ENCODE data around the gene TOP3B. TPM values are rescaled to one million over a fixed set of nuclear protein-coding genes. Genes with fewer than 3 reads are reported as not detected.

TOP3B gene
- total RNA-seq, 3 donors from 2014 or later = 30.4 to 40.0 (median 38.3) TPM

DNA sequence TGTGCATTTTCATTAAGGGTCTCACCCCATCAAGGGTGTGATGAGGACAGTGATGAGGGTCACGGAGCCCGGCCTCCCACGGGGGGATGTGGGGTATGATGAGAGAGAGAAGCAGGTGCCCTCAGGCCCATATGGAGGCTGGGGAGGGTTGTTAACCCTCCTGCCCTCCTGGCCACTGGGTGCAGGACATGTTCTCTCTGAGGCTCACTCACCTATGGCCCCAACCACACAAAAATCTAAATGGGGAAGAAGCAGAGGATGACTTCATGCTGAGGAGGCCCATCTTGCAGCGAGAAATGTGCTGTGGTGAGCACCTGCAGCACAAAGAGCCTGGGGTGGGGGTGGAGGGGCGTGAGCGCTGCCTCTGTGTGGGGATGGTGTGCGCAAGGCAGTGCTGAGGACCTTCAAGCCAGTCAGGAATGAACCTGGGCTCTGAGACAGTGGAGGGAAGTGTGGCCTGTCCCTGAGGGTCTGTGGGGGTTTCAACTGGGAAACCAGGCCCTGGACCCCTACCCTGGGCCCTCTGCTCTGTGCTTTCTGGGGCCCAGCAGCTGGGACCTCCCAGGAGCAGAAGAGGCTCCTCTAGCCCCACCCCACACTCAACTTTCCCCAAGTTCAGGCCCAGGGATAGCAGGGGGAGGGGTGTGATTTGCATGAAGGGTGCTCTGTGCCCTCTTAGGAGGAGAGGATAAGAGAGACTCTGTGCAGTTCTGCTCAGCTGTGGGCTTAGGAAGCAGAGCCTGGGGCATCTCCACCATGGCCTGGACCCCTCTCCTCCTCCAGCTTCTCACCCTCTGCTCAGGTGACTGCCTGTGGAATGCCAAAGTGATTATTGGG lies 43.0 kb upstream of the TOP3B start:
- Histone ChIP-seq H3K36me3 (ENCODE audit: low read depth) (no peaks in the 10 kb centered on the region), H3K9me3 (no peaks in the 10 kb centered on the region), H3K4me1 (ENCODE audit: low read depth) (no peaks in the 10 kb centered on the region), H3K4me3 (no peak overlapping the region)
- DNase-seq (no peak), ATAC-seq (peak; percentile 39)
- TF ChIP-seq, protein P1, sequence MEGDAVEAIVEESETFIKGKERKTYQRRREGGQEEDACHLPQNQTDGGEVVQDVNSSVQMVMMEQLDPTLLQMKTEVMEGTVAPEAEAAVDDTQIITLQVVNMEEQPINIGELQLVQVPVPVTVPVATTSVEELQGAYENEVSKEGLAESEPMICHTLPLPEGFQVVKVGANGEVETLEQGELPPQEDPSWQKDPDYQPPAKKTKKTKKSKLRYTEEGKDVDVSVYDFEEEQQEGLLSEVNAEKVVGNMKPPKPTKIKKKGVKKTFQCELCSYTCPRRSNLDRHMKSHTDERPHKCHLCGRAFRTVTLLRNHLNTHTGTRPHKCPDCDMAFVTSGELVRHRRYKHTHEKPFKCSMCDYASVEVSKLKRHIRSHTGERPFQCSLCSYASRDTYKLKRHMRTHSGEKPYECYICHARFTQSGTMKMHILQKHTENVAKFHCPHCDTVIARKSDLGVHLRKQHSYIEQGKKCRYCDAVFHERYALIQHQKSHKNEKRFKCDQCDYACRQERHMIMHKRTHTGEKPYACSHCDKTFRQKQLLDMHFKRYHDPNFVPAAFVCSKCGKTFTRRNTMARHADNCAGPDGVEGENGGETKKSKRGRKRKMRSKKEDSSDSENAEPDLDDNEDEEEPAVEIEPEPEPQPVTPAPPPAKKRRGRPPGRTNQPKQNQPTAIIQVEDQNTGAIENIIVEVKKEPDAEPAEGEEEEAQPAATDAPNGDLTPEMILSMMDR (IDR thresholded peaks at IDR 0.05) = no peak
- intact Hi-C loops (cut with DNase I, micrococcal nuclease) = no loop called here

DNA sequence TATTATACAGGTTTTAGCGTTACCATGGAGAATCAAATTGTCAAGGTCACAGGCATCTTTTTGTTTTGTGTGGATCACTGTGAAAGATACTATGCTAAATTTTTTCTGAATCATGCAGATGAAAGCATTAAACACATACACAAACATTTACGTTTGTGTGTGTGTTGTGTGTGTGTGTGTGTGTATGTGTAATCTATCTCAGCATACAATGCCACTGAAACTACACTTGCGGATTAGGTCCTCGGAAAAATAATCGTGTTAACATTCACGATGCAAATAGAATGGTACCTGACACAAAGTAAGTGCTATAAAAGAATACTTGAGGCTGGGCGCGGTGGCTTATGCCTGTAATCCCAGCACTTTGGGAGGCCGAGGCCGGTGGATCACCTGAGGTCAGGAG lies 41.9 kb upstream of the TOP3B start:
- TF ChIP-seq, protein P1 (IDR thresholded peaks at IDR 0.05) = no peak
- ATAC-seq = no peak

DNA sequence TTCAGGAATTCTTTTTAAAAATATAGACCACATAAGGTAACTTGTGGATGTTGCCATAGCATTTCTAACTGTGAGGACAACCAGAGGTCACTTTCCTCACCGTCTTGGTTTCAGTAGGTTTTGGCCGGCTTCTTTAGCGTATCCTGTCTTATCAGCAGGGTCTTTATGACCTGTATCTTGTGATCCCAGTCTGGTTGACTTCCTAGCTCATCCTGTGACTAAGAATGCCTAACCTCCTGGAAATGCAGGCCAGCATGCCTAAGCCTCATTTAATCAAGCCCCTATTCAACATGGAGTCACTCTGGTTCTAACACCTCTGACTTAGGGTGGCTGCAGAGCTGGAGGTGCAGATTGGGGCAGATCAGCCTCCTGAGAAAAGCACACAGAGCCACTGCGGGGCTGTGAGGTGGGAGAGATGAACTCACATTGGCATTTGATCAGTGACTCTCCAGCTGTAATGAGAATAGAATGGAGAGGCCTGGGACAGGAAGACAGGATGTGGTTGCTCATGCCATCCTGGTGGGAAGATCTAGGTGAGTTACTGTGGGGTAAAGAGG lies 41.1 kb upstream of the TOP3B start:
- TF ChIP-seq, protein P1 (IDR thresholded peaks at IDR 0.05) = no peak
- ATAC-seq = no peak
- Histone ChIP-seq H3K36me3 (ENCODE audit: low read depth) (no peaks in the 10 kb centered on the region), H3K4me1 (ENCODE audit: low read depth) (no peaks in the 10 kb centered on the region), H3K9me3 (no peaks in the 10 kb centered on the region), H3K4me3 (no peak overlapping the region)
- no peak for DNase-seq
- intact Hi-C loops (cut with DNase I, micrococcal nuclease) = no loop called here

More for the DNA sequence above, 41.9 kb upstream of the TOP3B start:
- Histone ChIP-seq H3K9me3 (no peaks in the 10 kb centered on the region), H3K36me3 (ENCODE audit: low read depth) (no peaks in the 10 kb centered on the region), H3K4me3 (no peak overlapping the region), H3K4me1 (ENCODE audit: low read depth) (no peaks in the 10 kb centered on the region)
- intact Hi-C loops (cut with DNase I, micrococcal nuclease) = no loop called here
- no peak for DNase-seq

DNA sequence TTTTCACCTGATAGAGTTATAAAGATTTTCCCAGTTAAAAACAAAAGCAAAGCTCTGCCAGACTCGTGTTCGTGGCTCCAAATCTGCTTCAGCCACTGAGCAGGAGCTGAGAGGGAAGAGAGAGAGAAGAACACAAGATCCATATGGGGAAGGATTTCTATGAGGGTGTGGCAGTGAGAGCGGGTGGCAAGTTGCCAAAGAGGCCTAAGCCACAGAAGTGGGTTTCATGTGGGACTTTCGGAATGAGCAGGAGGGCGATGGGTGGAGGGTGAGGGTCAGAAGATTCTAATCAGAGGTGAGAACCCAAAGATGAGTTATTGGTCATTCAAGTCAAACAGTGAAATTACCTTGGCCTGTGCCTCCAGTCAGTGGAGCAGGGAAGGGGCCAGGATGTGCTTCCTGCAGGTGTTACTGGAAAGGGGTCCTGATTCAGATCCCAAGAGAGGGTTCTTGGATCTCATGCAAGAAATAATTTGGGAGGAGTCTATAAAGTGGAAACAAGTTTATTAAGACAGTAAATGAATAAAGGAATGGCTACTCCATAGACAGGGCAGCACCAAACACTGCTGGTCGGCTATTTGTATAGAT lies 40.5 kb upstream of the TOP3B start:
- DNase-seq (no peak), ATAC-seq (no peak)
- intact Hi-C loops (cut with DNase I, micrococcal nuclease) = no loop called here
- Histone ChIP-seq H3K9me3 (no peaks in the 10 kb centered on the region), H3K36me3 (ENCODE audit: low read depth) (no peaks in the 10 kb centered on the region), H3K4me1 (ENCODE audit: low read depth) (no peaks in the 10 kb centered on the region), H3K4me3 (no peak overlapping the region)
- TF ChIP-seq, protein P1 (IDR thresholded peaks at IDR 0.05) = no peak

DNA sequence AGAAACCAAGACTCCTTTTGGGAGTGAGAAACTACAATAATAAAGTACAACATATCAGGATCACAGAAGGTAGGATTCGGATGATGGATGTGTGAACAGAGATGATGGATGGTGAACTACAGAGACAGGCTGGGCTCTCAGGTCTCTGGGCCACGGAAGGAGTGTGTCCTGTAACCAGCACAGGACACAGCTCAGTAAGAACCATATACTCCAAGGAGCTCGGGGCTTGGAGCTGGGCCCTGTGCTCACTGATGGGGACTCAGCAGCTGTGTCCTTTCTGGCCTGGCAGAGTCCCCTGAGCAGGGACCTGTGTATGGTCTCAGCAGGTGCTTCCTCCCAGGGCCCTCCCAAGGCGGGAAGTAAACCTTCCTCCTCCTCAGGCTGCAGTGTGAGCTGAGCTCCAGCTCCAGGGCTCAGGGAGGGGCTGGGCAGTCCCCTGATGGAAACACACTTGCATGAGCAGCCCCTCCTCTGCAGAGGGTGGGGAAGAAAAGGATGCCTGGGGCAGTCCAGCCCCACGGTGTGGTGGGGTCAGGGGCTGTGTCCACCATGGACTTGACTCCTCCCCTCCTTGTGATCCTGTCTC lies 39.8 kb upstream of the TOP3B start:
- DNase-seq = no peak
- no peak for ATAC-seq
- Histone ChIP-seq H3K36me3 (ENCODE audit: low read depth) (no peaks in the 10 kb centered on the region), H3K9me3 (no peaks in the 10 kb centered on the region), H3K4me1 (ENCODE audit: low read depth) (no peaks in the 10 kb centered on the region), H3K4me3 (no peak overlapping the region)
- intact Hi-C loops (cut with DNase I, micrococcal nuclease) = no loop called here
- TF ChIP-seq, protein P1 (IDR thresholded peaks at IDR 0.05) = no peak
